Measurements from ENCODE around the gene HOXC13. TPM values are rescaled to one million over a fixed set of nuclear protein-coding genes. Genes with fewer than 3 reads are reported as not detected.

Gene HOXC13
- total and polyA plus RNA-seq, 9 of the 15 experiments (the other 6 are each of a cell fraction or from before 2014, with no cell fraction given): 0.03 to 0.29 (median 0.17) TPM; not detected in 2

- 0 out of 2 replicates have a peak, but pooled peaks have one; percentile 39 for TF ChIP-seq ZNF395 (CRISPR knock-in tag; IDR thresholded peaks at IDR 0.05)
- TF ChIP-seq GABPB2 (CRISPR knock-in tag; conservative IDR thresholded peaks at IDR 0.05): no peak
- no peak for TF ChIP-seq BACH1 (tag; IDR thresholded peaks at IDR 0.05)
- TF ChIP-seq PREB (CRISPR knock-in tag; IDR thresholded peaks at IDR 0.05): no peak
- TF ChIP-seq ELK1 (CRISPR knock-in tag; IDR thresholded peaks at IDR 0.05): no peak
- TF ChIP-seq CEBPZ (IDR thresholded peaks at IDR 0.05; ENCODE audit: borderline replicate concordance, low read depth, low read length): no peak
- TF ChIP-seq STAG1 (CRISPR knock-in tag; IDR thresholded peaks at IDR 0.05; ENCODE audit: borderline replicate concordance): peak; percentile 71; the same call in 1 of the 2 replicates
- TF ChIP-seq WHSC1 (IDR thresholded peaks at IDR 0.05; ENCODE audit: low read length): no peak
- peak; percentile 87 for TF ChIP-seq CREB1 (IDR thresholded peaks at IDR 0.05)
- TF ChIP-seq CREB1 (CRISPR knock-in tag; IDR thresholded peaks at IDR 0.05): peak; percentile 92
- no peak for TF ChIP-seq ZNF407 (IDR thresholded peaks at IDR 0.05; ENCODE audit: low read depth)
These were observed 46.5 kb downstream of the HOXC13 start, which contains the start of gene HOXC10 (continued) for GRCh38 chr12:53984901-53985691.

Data from K562 (cell line).